Thymus (tissue), 11 donors: ENCODE measurements around the gene RPL41. TPM values are rescaled to one million over a fixed set of nuclear protein-coding genes. Genes with fewer than 3 reads are reported as not detected.

Experiments
- DNase-seq, 9 donors: peaks; one replicate each; pipeline ENCODE4 v3.0.0-alpha.2; 2013; ENCODE audit warnings: low spot score in 9 of 9, low read depth in 6 of 9, missing footprints in 1 of 9
- H3K27ac ChIP-seq, 2 donors: one replicate each; pipeline ENCODE4 v1.5.1; 2013; ENCODE audit warnings: control low read depth in 1 of 2, low read depth in 1 of 2, low read length in 1 of 2, mild to moderate bottlenecking in 1 of 2, moderate library complexity in 1 of 2
- H3K27me3 ChIP-seq, 2 donors: one replicate each; pipeline ENCODE4 v1.5.1; 2013; ENCODE audit warnings: low read length in 1 of 2; ENCODE audit not compliant: control insufficient read depth in 2 of 2, insufficient read depth in 1 of 2
- H3K36me3 ChIP-seq, 2 donors: one replicate each; pipeline ENCODE4 v1.5.1; 2013; ENCODE audit warnings: low read length in 1 of 2, mild to moderate bottlenecking in 1 of 2, moderate library complexity in 1 of 2; ENCODE audit not compliant: control insufficient read depth in 2 of 2, insufficient read depth in 2 of 2
- H3K4me1 ChIP-seq, 2 donors: one replicate each; pipeline ENCODE4 v1.5.1; 2013; ENCODE audit warnings: low read length in 2 of 2; ENCODE audit not compliant: control insufficient read depth in 2 of 2, insufficient read depth in 2 of 2
- H3K4me3 ChIP-seq, 2 donors: one replicate each; pipeline ENCODE4 v1.5.1; 2013; ENCODE audit warnings: low read length in 2 of 2, control low read depth in 1 of 2, mild to moderate bottlenecking in 1 of 2
- H3K9me3 ChIP-seq, 2 donors: one replicate each; pipeline ENCODE4 v1.5.1; 2013; ENCODE audit warnings: low read length in 1 of 2, mild to moderate bottlenecking in 1 of 2; ENCODE audit not compliant: control insufficient read depth in 2 of 2, insufficient read depth in 1 of 2
- WGBS: extraction: QIAGEN DNeasy Blood & Tissue Kit; methylation state at CpG from one replicate; pipeline ENCODE4 v1.1.7; 2013; 5-methylcytosine and 5-hydroxymethylcytosine counted together
- polyA plus RNA-seq: library from polyadenylated mRNA; stranded (reverse); fragments of 200-250 nt; gene quantifications from one replicate; pipeline ENCODE4 v1.2.3, GENCODE V29; 2013
- total RNA-seq: library from RNA; stranded (reverse); fragments of 120-200 nt; gene quantifications from one replicate; pipeline ENCODE4 v1.2.4, GENCODE V29; 2013
- donor health status: healthy.

Gene RPL41
- total and polyA plus RNA-seq, 2 donors: 5,569 to 9,819 TPM

GRCh38 chr12:56079723-56080555, 36.5 kb upstream of the RPL41 start, which contains the start of gene ERBB3:
Gene ERBB3, plus strand, starts transcription at chr12:56080165. Its CDS starts 136 bp downstream, at chr12:56080301.
- peak within 1 kb of the TSS; percentile 39 to 53 for H3K4me3 ChIP-seq
- 2% methylated on average over 59 of the region's 59 CpGs for WGBS
- peaks cover 0 to 12% of the 10 kb centered on the region in 2 donors for H3K9me3 ChIP-seq
- H3K36me3 ChIP-seq: no peaks in the 10 kb centered on the region
- peaks cover 16 to 22% of the 10 kb centered on the region in 2 donors for H3K4me1 ChIP-seq
- H3K27me3 ChIP-seq: peaks cover 25 to 74% of the 10 kb centered on the region in 2 donors
- no peak within 1 kb of the TSS for H3K27ac ChIP-seq
- peak in 2 of 9 donors; percentile 21 to 40 for DNase-seq

- no peak for DNase-seq
- Histone ChIP-seq H3K27ac (no peak overlapping the region), H3K4me3 (peak overlapping the region; percentile 39 to 53), H3K9me3 (peaks cover 0 to 12% of the 10 kb centered on the region in 2 donors), H3K36me3 (no peaks in the 10 kb centered on the region), H3K4me1 (peaks cover 16 to 22% of the 10 kb centered on the region in 2 donors), H3K27me3 (peaks cover 25 to 76% of the 10 kb centered on the region in 2 donors)
- WGBS: 34% methylated on average over 20 of the region's 20 CpGs
These were observed 35.8 kb upstream of the RPL41 start for GRCh38 chr12:56080556-56081138.

- Histone ChIP-seq H3K27me3 (peaks cover 25 to 76% of the 10 kb centered on the region in 2 donors), H3K36me3 (no peaks in the 10 kb centered on the region), H3K27ac (no peak overlapping the region), H3K4me1 (peaks cover 16 to 22% of the 10 kb centered on the region in 2 donors), H3K4me3 (no peak overlapping the region), H3K9me3 (peaks cover 0 to 12% of the 10 kb centered on the region in 2 donors)
- 79% methylated on average over 6 of the region's 6 CpGs for WGBS
- DNase-seq: no peak
These were observed 34.8 kb upstream of the RPL41 start for GRCh38 chr12:56081393-56082347.

- WGBS: 92% methylated on average over 2 of the region's 2 CpGs
- no peak for DNase-seq
- H3K9me3 ChIP-seq: peaks cover 0 to 12% of the 10 kb centered on the region in 2 donors
- H3K27me3 ChIP-seq: peaks cover 25 to 75% of the 10 kb centered on the region in 2 donors
- no peak overlapping the region for H3K27ac ChIP-seq
- peaks cover 16 to 22% of the 10 kb centered on the region in 2 donors for H3K4me1 ChIP-seq
- H3K4me3 ChIP-seq: no peak overlapping the region
- H3K36me3 ChIP-seq: no peaks in the 10 kb centered on the region
These were observed 34.1 kb upstream of the RPL41 start for GRCh38 chr12:56082382-56082781.

GRCh38 chr12:56082967-56083366, 33.5 kb upstream of the RPL41 start:
- no peak for DNase-seq
- WGBS: 93% methylated on average over 3 of the region's 3 CpGs
- H3K27ac ChIP-seq: no peak overlapping the region
- no peak overlapping the region for H3K4me3 ChIP-seq
- peaks cover 0 to 12% of the 10 kb centered on the region in 2 donors for H3K9me3 ChIP-seq
- H3K36me3 ChIP-seq: no peaks in the 10 kb centered on the region
- peaks cover 25 to 69% of the 10 kb centered on the region in 2 donors for H3K27me3 ChIP-seq
- peaks cover 16 to 22% of the 10 kb centered on the region in 2 donors for H3K4me1 ChIP-seq

- H3K4me1 ChIP-seq: peaks cover 6 to 8% of the 10 kb centered on the region in 2 donors
- no peaks in the 10 kb centered on the region for H3K36me3 ChIP-seq
- peaks cover 14 to 48% of the 10 kb centered on the region in 2 donors for H3K27me3 ChIP-seq
- no peak overlapping the region for H3K27ac ChIP-seq
- peak in 1 of 9 donors; percentile 26 for DNase-seq
- H3K4me3 ChIP-seq: no peak overlapping the region
- WGBS: 91% methylated on average over 15 of the region's 15 CpGs
- peaks cover 0 to 8% of the 10 kb centered on the region in 2 donors for H3K9me3 ChIP-seq
These were observed 31.4 kb upstream of the RPL41 start for GRCh38 chr12:56084958-56085543.

GRCh38 chr12:56086096-56086495, 30.3 kb upstream of the RPL41 start:
- H3K4me1 ChIP-seq: no peaks in the 10 kb centered on the region
- H3K36me3 ChIP-seq: no peaks in the 10 kb centered on the region
- no peak overlapping the region for H3K27ac ChIP-seq
- H3K9me3 ChIP-seq: no peaks in the 10 kb centered on the region
- WGBS: 89% methylated on average over 3 of the region's 3 CpGs
- peaks cover 3 to 38% of the 10 kb centered on the region in 2 donors for H3K27me3 ChIP-seq
- no peak overlapping the region for H3K4me3 ChIP-seq
- DNase-seq: no peak

- peaks cover 0 to 32% of the 10 kb centered on the region in 2 donors for H3K27me3 ChIP-seq
- H3K36me3 ChIP-seq: no peaks in the 10 kb centered on the region
- no peaks in the 10 kb centered on the region for H3K4me1 ChIP-seq
- 93% methylated on average over 6 of the region's 6 CpGs for WGBS
- no peak for DNase-seq
- no peak overlapping the region for H3K4me3 ChIP-seq
- no peak overlapping the region for H3K27ac ChIP-seq
- H3K9me3 ChIP-seq: no peaks in the 10 kb centered on the region
These were observed 29.8 kb upstream of the RPL41 start for GRCh38 chr12:56086608-56087007.
